HEK293 (cell line): ENCODE data around the gene CADPS.

ENCODE experiments used
- CTCF ChIP-seq: fragments of 450-650 bp; formaldehyde crosslinking; IDR thresholded peaks from 2 replicates; pipeline ENCODE4 v1.5.1; 2016; ENCODE audit warnings: missing biosample characterization, missing genetic modification characterization
- KLF17 ChIP-seq: fragments of 450-650 bp; formaldehyde crosslinking; IDR thresholded peaks from 2 replicates; pipeline ENCODE4 v1.5.1; 2016; ENCODE audit warnings: missing biosample characterization, missing genetic modification characterization
- ZNF121 ChIP-seq: fragments of 450-650 bp; formaldehyde crosslinking; IDR thresholded peaks from 2 replicates; pipeline ENCODE4 v1.5.1; 2016; ENCODE audit warnings: missing biosample characterization, missing genetic modification characterization
- TF ChIP-seq, protein P1 (sequence below): fragments of 450-650 bp; formaldehyde crosslinking; IDR thresholded peaks from 2 replicates; pipeline ENCODE4 v1.5.1; 2016; ENCODE audit warnings: missing biosample characterization, missing genetic modification characterization, low read depth

DNA sequence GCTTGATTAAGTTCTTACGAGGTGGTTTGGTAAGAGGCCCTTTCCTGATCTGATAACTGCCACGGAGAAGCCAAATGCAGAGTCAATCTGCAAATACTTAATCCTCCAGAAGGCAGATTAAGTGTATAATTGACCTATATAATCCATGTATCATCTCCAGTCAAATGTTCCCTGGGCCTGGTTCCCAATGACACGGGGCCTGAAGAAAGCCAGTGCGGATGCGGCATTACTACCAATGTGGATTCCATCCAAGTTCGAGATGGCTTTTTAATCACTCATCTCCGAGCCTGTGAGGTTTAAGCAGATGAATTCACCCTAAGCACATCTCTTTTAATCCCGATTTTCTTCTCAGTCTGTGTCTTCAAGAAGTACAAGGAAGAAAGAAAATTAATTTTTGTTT is 441.8 kb downstream of the CADPS start:
- TF ChIP-seq ZNF121 (tag by site-specific recombination) (no peak), KLF17 (tag by site-specific recombination) (no peak), CTCF (tag by site-specific recombination) (no peak)
- TF ChIP-seq, protein P1, sequence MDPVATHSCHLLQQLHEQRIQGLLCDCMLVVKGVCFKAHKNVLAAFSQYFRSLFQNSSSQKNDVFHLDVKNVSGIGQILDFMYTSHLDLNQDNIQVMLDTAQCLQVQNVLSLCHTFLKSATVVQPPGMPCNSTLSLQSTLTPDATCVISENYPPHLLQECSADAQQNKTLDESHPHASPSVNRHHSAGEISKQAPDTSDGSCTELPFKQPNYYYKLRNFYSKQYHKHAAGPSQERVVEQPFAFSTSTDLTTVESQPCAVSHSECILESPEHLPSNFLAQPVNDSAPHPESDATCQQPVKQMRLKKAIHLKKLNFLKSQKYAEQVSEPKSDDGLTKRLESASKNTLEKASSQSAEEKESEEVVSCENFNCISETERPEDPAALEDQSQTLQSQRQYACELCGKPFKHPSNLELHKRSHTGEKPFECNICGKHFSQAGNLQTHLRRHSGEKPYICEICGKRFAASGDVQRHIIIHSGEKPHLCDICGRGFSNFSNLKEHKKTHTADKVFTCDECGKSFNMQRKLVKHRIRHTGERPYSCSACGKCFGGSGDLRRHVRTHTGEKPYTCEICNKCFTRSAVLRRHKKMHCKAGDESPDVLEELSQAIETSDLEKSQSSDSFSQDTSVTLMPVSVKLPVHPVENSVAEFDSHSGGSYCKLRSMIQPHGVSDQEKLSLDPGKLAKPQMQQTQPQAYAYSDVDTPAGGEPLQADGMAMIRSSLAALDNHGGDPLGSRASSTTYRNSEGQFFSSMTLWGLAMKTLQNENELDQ (tag by site-specific recombination), result no peak
